Amniotic stem cell (primary cell): ENCODE results near the gene MRPS17.

Experiments
- DNase-seq: peaks from one replicate; lab custom pipeline; 2025; lab: John Stamatoyannopoulos, UW

The MRPS17 gene

GRCh38 chr7:55970978-55971377 lies 19.3 kb downstream of the MRPS17 start:
- no peak for DNase-seq

- no peak for DNase-seq
Observed at GRCh38 chr7:55973747-55974250, 22.1 kb downstream of the MRPS17 start.

DNA sequence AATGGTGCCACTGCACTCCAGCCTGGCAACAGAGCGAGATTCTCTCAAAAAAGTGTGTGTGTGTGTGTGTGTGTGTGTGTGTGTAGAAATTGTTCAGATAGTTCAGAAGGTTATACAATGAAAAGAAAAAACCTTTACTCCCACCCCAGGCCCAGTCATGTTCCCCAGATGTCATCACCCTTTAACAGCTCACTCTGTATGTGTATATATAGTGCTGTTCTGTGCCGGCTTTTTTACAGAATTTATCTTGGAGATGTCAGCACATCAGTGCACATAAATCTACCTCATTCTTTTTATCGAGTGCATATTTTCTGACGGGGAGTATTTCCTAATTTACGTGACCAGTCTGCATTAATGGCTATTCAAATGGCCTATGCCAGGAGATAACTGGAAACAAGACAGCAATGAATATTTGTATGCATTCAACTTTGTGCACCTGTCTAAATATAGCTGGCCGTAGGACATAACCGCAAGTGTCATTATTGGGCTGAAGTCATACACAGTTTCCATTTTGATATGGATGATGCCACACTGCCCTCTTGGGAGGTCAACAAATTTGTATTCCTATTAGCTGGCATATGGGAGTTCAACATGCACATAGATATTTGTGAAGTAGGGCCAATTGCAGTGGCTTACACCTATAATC lies 24.4 kb downstream of the MRPS17 start:
- no peak for DNase-seq

DNA sequence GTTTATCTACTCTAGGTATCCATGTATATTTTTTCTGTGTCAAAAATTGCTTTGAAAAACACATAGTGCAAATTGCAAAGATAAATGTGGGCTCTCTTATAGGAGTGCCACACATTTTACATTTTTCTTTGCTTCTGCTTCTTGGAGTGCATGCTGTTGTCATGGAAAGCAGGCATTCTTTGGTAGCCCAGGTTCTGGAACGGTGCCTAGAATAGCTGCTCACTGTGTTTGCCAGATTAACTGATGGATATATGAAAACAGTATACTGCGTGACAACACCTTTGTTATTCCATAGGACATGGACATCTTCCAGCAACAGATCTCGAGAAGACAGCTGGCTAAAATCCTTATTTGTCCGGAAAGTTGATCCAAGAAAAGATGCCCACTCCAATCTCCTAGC lies 26.2 kb downstream of the MRPS17 start:
- DNase-seq, result no peak

- no peak for DNase-seq
Observed at GRCh38 chr7:55980266-55980665, 28.6 kb downstream of the MRPS17 start.

- no peak for DNase-seq
Observed at GRCh38 chr7:55983537-55983936, 31.9 kb downstream of the MRPS17 start.

GRCh38 chr7:55992346-55992745 lies 40.7 kb downstream of the MRPS17 start:
- DNase-seq, result no peak

DNA sequence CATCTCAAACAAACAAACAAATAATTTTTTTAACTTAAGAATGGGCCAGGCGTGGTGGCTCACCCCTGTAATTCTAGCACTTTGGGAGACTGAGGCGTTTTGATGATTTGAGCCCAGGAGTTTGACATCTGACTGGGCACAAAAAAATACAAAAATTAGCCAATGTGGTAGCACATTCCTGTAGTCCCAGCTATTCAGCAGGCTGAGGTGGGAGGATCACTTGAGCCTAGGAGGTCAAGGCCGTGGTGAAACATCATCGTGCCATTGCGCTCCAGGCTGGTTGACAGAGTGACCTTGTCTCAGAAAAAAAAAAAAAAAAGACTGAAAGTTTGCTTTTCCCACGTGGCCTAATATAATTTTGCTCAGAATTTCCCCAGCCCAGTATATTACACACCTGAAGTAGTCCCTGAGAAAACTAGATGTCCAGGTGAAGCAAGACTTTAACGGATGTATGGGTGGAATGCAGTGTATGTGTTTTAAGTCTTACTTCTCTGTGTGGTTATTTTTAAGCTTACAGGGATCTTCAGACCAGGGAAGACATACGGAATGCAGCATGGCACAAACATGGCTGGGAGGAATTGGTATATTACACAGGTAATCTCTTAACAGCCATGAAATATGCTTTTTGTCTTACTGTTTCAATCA lies 45.3 kb downstream of the MRPS17 start:
- DNase-seq, result no peak

DNA sequence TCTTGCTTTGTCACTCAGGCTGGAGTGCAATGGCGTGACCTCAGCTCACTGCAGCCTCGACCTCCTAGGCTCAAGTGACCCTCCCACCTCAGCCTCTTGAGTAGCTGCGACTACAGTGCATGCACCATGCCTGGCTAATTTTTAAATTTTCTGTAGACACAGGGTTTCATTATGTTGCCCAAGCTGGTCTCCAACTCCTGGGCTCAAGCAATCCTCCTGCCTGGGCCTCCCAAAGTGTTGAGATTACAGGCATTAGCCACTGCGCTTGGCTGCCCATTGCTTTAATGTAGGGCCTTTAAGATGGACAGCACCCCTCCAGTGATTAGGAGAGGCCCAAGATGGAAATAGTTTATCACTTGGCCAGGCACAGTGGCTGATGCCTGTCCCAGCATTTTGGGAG lies 52.1 kb downstream of the MRPS17 start:
- DNase-seq, result no peak
